ENCODE measurements around the gene TTLL11.

TTLL11 gene

GRCh38 chr9:121850366-121850765, 242.7 kb downstream of the TTLL11 start:
- H3K4me3 ChIP-seq (ENCODE audit: low read length), result no peak overlapping the region
- TF ChIP-seq, protein P1, sequence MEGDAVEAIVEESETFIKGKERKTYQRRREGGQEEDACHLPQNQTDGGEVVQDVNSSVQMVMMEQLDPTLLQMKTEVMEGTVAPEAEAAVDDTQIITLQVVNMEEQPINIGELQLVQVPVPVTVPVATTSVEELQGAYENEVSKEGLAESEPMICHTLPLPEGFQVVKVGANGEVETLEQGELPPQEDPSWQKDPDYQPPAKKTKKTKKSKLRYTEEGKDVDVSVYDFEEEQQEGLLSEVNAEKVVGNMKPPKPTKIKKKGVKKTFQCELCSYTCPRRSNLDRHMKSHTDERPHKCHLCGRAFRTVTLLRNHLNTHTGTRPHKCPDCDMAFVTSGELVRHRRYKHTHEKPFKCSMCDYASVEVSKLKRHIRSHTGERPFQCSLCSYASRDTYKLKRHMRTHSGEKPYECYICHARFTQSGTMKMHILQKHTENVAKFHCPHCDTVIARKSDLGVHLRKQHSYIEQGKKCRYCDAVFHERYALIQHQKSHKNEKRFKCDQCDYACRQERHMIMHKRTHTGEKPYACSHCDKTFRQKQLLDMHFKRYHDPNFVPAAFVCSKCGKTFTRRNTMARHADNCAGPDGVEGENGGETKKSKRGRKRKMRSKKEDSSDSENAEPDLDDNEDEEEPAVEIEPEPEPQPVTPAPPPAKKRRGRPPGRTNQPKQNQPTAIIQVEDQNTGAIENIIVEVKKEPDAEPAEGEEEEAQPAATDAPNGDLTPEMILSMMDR (conservative IDR thresholded peaks at IDR 0.05; ENCODE audit: low read depth, low read length), result no peak
- no peak for DNase-seq (ENCODE audit: low read depth)

- H3K4me3 ChIP-seq (ENCODE audit: low read length), result no peak overlapping the region
- TF ChIP-seq, protein P1 (conservative IDR thresholded peaks at IDR 0.05; ENCODE audit: low read depth, low read length), result no peak
- no peak for DNase-seq (ENCODE audit: low read depth)
These were observed 243.6 kb downstream of the TTLL11 start for GRCh38 chr9:121849554-121849953.

DNA sequence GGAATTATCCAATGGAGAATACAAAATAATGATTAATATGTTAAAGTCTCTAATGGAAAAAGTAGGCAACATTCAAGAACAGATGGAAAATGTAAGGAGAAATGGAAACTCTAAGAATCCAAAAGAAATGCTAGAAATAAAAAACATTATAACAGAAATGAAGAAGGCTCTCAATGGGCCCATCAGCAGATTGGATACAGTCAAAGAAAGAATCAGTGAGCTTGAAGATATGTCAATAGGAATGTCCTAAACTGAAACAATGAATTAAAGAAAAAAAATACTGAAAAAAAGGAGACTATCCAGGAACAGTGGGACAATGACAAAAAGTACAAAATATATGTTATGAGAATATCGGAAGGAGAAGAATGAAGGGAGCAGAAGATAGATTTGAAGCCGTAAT, 248.5 kb downstream of the TTLL11 start:
- DNase-seq (ENCODE audit: low read depth), result no peak
- TF ChIP-seq, protein P1 (conservative IDR thresholded peaks at IDR 0.05; ENCODE audit: low read depth, low read length), result no peak

GRCh38 chr9:121844098-121844497, 249.0 kb downstream of the TTLL11 start:
- TF ChIP-seq, protein P1 (conservative IDR thresholded peaks at IDR 0.05; ENCODE audit: low read depth, low read length), result no peak
- H3K4me3 ChIP-seq (ENCODE audit: low read length), result no peak overlapping the region
- DNase-seq (ENCODE audit: low read depth), result no peak

More for the DNA sequence above, 248.5 kb downstream of the TTLL11 start:
- no peak overlapping the region for H3K4me3 ChIP-seq (ENCODE audit: low read length)

GRCh38 chr9:121842612-121842978, 250.5 kb downstream of the TTLL11 start:
- TF ChIP-seq, protein P1 (conservative IDR thresholded peaks at IDR 0.05; ENCODE audit: low read depth, low read length), result no peak
- DNase-seq (ENCODE audit: low read depth), result no peak
- H3K4me3 ChIP-seq (ENCODE audit: low read length), result no peak overlapping the region

GRCh38 chr9:121841771-121842611, 251.1 kb downstream of the TTLL11 start:
- TF ChIP-seq, protein P1 (conservative IDR thresholded peaks at IDR 0.05; ENCODE audit: low read depth, low read length), result no peak
- H3K4me3 ChIP-seq (ENCODE audit: low read length), result no peak overlapping the region
- no peak for DNase-seq (ENCODE audit: low read depth)

Data from retinal pigment epithelial cell (primary cell).